Measurements from ENCODE around the gene SLC12A5. TPM values are rescaled to one million over a fixed set of nuclear protein-coding genes. Genes with fewer than 3 reads are reported as not detected.
"Not testable (repeated sequence)": the region's sequence is repeated elsewhere in the genome, so short reads cannot be mapped to it uniquely, and the experiment has no call there.

Gene SLC12A5
- total RNA-seq = 19.2 TPM

- DNase-seq = peak; percentile 64
These were observed at the start of gene SLC12A5 for GRCh38 chr20:46028772-46029371. TSS of gene SLC12A5 (plus strand) at chr20:46029215. CDS start at chr20:46029345, 130 bp downstream.

- DNase-seq = no peak
These were observed 47.8 kb upstream of the SLC12A5 start for GRCh38 chr20:45981261-45981660.

GRCh38 chr20:45983279-45983743, 45.7 kb upstream of the SLC12A5 start:
- DNase-seq = no peak

GRCh38 chr20:45985573-45985972, 43.4 kb upstream of the SLC12A5 start:
- no peak for DNase-seq

GRCh38 chr20:45987108-45987780, 41.8 kb upstream of the SLC12A5 start:
- peak; percentile 19 for DNase-seq

- not testable (repeated sequence) for DNase-seq
These were observed 40.2 kb upstream of the SLC12A5 start for GRCh38 chr20:45988830-45989229.

- DNase-seq = no peak
These were observed 37.4 kb upstream of the SLC12A5 start for GRCh38 chr20:45991616-45992015.

GRCh38 chr20:45993197-45993951, 35.6 kb upstream of the SLC12A5 start:
- no peak for DNase-seq

GRCh38 chr20:45994761-45995493, 34.1 kb upstream of the SLC12A5 start:
- no peak for DNase-seq

- not testable (repeated sequence) for DNase-seq
These were observed 33.4 kb upstream of the SLC12A5 start for GRCh38 chr20:45995495-45996097.

GRCh38 chr20:45997187-45997586, 31.8 kb upstream of the SLC12A5 start:
- no peak for DNase-seq

- no peak for DNase-seq
These were observed 30.7 kb upstream of the SLC12A5 start for GRCh38 chr20:45998337-45998736.

GRCh38 chr20:45998761-45999160, 30.3 kb upstream of the SLC12A5 start:
- DNase-seq = no peak

- no peak for DNase-seq
These were observed 29.3 kb upstream of the SLC12A5 start for GRCh38 chr20:45999557-46000261.

GRCh38 chr20:46000262-46000996, 28.6 kb upstream of the SLC12A5 start:
- no peak for DNase-seq

- DNase-seq = no peak
These were observed 27.5 kb upstream of the SLC12A5 start for GRCh38 chr20:46001498-46001897.

GRCh38 chr20:46002008-46002407, 27.0 kb upstream of the SLC12A5 start:
- DNase-seq = no peak

- no peak for DNase-seq
These were observed 24.8 kb upstream of the SLC12A5 start for GRCh38 chr20:46004187-46004586.

- DNase-seq = no peak
These were observed 24.0 kb upstream of the SLC12A5 start for GRCh38 chr20:46004889-46005473.

GRCh38 chr20:46006022-46006705, 22.9 kb upstream of the SLC12A5 start:
- no peak for DNase-seq

Measured in occipital lobe (tissue), 2 donors.